GM12875 (cell line): ENCODE measurements around the gene AKAP1.
A peak's percentile ranks its signal among the peaks of the same experiment; 100 is the strongest.

Source experiments
- H3K4me3 ChIP-seq: one replicate; pipeline ENCODE4 v1.5.1; 2011; ENCODE audit warnings: low read depth, low read length, control low read depth
- TF ChIP-seq, protein P1 (sequence below): IDR thresholded peaks from 2 replicates; pipeline ENCODE4 v1.5.1; 2011; ENCODE audit warnings: low read depth, mild to moderate bottlenecking, control low read depth, inconsistent platforms, low read length, moderate library complexity, borderline replicate concordance; ENCODE audit not compliant: insufficient read depth

The AKAP1 gene

DNA sequence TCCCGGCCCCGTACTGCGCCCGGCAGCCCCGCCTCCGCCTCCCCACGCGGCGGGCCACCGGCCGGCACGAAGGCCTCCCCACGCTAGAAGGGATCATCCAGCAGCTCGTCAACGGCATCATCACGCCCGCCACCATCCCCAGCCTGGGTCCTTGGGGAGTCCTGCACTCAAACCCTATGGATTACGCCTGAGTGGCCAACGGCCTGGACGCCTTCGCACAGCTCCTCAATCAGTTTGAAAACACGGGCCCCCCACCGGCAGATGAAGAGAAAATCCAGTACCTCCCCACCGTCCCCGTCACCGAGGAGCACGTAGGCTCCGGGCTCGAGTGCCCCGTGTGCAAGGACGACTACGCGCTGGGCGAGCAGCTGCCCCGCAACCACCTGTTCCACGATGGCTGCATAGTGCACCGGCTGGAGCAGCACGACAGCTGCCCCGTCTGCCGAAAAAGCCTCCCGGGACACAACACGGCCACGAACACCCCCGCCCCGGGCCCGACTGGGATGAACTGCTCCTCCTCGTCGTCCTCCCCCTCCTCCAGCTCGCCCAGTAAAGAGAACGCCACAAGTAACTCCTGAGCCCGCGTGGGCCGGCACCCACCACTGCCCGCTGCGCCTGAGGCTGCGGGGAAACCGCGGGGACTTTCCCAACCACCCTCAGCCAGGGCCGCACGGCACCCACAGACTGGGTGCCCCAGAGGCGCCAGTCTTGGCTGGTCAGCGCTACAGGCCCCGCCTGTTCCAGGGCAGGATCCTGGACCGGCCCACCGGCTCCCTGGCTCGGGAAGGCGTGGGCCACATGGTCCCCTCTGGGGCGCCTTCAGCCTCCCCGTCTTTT is 39.0 kb upstream of the AKAP1 start:
- H3K4me3 ChIP-seq = peak overlapping the region; percentile 40
- TF ChIP-seq, protein P1, sequence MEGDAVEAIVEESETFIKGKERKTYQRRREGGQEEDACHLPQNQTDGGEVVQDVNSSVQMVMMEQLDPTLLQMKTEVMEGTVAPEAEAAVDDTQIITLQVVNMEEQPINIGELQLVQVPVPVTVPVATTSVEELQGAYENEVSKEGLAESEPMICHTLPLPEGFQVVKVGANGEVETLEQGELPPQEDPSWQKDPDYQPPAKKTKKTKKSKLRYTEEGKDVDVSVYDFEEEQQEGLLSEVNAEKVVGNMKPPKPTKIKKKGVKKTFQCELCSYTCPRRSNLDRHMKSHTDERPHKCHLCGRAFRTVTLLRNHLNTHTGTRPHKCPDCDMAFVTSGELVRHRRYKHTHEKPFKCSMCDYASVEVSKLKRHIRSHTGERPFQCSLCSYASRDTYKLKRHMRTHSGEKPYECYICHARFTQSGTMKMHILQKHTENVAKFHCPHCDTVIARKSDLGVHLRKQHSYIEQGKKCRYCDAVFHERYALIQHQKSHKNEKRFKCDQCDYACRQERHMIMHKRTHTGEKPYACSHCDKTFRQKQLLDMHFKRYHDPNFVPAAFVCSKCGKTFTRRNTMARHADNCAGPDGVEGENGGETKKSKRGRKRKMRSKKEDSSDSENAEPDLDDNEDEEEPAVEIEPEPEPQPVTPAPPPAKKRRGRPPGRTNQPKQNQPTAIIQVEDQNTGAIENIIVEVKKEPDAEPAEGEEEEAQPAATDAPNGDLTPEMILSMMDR = no peak

DNA sequence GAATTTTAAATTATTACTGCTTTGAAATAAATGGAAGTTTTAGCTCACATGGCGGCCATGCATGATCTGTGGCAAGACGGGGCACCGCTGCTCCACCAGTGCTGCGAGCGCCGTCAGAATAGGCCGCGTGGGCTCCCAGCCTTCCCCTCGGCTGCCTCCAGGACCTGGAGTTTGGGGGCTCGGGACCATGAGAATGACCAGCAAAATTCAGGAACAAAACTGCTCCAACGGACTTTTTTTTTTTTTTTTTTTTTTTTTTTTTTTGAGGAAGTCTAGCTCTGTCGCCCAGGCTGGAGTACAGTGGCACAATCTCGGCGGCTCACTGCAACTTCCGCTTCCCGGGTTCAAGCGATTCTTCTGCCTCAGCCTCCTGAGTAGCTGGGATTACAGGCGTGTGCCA is 38.3 kb upstream of the AKAP1 start:
- no peak overlapping the region for H3K4me3 ChIP-seq

DNA sequence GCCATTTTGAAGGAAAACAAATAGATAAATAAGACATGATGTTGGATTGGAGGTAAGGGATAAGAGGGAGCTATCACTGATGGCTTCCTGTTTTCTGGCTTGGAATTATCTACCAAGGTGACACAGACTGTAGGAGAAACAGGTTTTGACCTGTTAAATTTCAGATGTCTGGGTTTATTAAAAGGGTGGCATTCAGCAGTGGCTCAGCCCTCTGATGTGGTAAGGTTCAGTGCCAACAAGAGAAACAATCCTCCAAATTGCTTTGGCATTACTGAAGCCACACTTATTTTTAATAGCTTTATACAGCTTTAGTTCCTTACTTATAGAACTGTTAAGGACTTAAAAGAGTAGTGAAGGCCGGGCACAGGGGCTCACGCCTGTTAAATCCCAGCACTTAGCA is 37.0 kb upstream of the AKAP1 start:
- H3K4me3 ChIP-seq = no peak overlapping the region
- TF ChIP-seq, protein P1 = no peak

More for the DNA sequence above, 38.3 kb upstream of the AKAP1 start:
- TF ChIP-seq, protein P1 = no peak

GRCh38 chr17:57050306-57050705 is 34.7 kb upstream of the AKAP1 start:
- TF ChIP-seq, protein P1 = no peak
- no peak overlapping the region for H3K4me3 ChIP-seq

- no peak overlapping the region for H3K4me3 ChIP-seq
- TF ChIP-seq, protein P1 = no peak
These were observed 33.1 kb upstream of the AKAP1 start for GRCh38 chr17:57051886-57052361.

DNA sequence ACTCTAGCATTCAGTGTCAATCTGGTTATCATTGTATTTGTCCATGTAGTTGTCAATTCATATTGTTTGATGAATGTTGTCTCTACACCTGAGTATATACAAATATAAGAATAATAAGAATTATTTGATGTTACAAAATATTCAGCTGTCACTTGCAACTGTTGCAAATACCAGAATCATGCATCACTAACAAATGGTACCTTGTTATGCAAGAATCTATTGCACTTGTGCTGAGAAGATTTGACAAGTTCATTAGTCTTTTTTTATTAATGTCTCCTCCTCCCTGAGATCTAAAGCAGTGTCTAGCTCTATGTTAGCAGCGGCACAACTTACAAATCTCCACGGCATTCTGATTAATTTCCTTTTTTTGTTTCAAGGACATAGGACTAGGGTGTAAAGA is 22.2 kb upstream of the AKAP1 start:
- TF ChIP-seq, protein P1 = no peak
- H3K4me3 ChIP-seq = no peak overlapping the region

GRCh38 chr17:57067162-57067561 is 17.9 kb upstream of the AKAP1 start:
- no peak overlapping the region for H3K4me3 ChIP-seq
- TF ChIP-seq, protein P1 = no peak
